Gastroesophageal sphincter (tissue), 4 donors: Measurements from ENCODE around the gene CACNB4. TPM values are rescaled to one million over a fixed set of nuclear protein-coding genes. Genes with fewer than 3 reads are reported as not detected.
A peak's percentile ranks its signal among the peaks of the same experiment; 100 is the strongest.

Experiments
- ATAC-seq: fragments of 150-250 bp; one replicate; pipeline ENCODE4 v1.9.1; 2016; ENCODE audit warnings: mild to moderate bottlenecking, moderate library complexity
- H3K27ac ChIP-seq, 4 donors: fragments of 200-600 bp; sonication (generic) in 3 of 4; 1 replicate in 3 of 4; 2 replicates in 1 of 4; pipeline ENCODE4 v1.5.1; 2016 to 2019
- H3K27me3 ChIP-seq: fragments of 200-600 bp; sonication (generic); one replicate; pipeline ENCODE4 v1.5.1; 2019
- H3K36me3 ChIP-seq, 2 donors: fragments of 200-600 bp; sonication (generic); one replicate each; pipeline ENCODE4 v1.5.1; 2019; ENCODE audit warnings: control low read depth in 1 of 2
- H3K4me1 ChIP-seq, 3 donors: fragments of 200-600 bp; sonication (generic); 1 replicate in 2 of 3; 2 replicates in 1 of 3; pipeline ENCODE4 v1.5.1; 2016 to 2019; ENCODE audit warnings: control low read depth in 2 of 3
- H3K4me3 ChIP-seq, 2 donors: fragments of 200-600 bp; sonication (generic); one replicate each; pipeline ENCODE4 v1.5.1; 2019; ENCODE audit warnings: mild to moderate bottlenecking in 1 of 2, moderate library complexity in 1 of 2
- H3K9me3 ChIP-seq, 3 donors: fragments of 200-600 bp; sonication (generic); one replicate each; pipeline ENCODE4 v1.5.1; 2017 to 2019; ENCODE audit warnings: control low read depth in 2 of 3
- CTCF ChIP-seq, 4 experiments: fragments of 200-600 bp in 2 of 4; fragments of 450-650 bp in 2 of 4; sonication (generic) in 1 of 4; IDR thresholded peaks; one replicate each; pipeline ENCODE4 v1.5.1; 2017 to 2019; ENCODE audit warnings: antibody characterized with exemption in 4 of 4, mild to moderate bottlenecking in 2 of 4, moderate library complexity in 2 of 4
- EP300 ChIP-seq: sonication (generic); formaldehyde crosslinking; IDR thresholded peaks from one replicate; pipeline ENCODE4 v1.6.1; 2017; ENCODE audit warnings: antibody characterized with exemption, mild to moderate bottlenecking
- POLR2A ChIP-seq, 2 donors: fragments of 450-650 bp; IDR thresholded peaks; one replicate each; pipeline ENCODE4 v1.6.1; 2017; ENCODE audit warnings: antibody characterized with exemption in 2 of 2, mild to moderate bottlenecking in 2 of 2, moderate library complexity in 1 of 2
- POLR2AphosphoS5 ChIP-seq: sonication (generic); formaldehyde crosslinking; IDR thresholded peaks from one replicate; pipeline ENCODE4 v1.6.1; 2017; ENCODE audit warnings: antibody characterized with exemption
- WGBS, 2 donors: methylation state at CpG; one replicate each; pipeline ENCODE4 v1.1.5; 2018; ENCODE audit warnings: low coverage in 1 of 2; 5-methylcytosine and 5-hydroxymethylcytosine counted together
- total RNA-seq, 4 donors: library from RNA; depleted of rRNA; stranded (reverse); fragments of >200 nt; gene quantifications; one replicate each; pipeline ENCODE4 v1.1.0, GENCODE V29; 2016

Gene CACNB4
- total RNA-seq, 4 donors from 2014 or later: 1.4 to 5.4 (median 1.9) TPM

GRCh38 chr2:152097801-152098495 is 896 bp downstream of the CACNB4 start:
- H3K27ac ChIP-seq: peak overlapping the region in 3 of 4 donors; percentile 40 to 75 (median 65)
- TF ChIP-seq POLR2A (IDR thresholded peaks at IDR 0.05) (no peak), EP300 (no peak), CTCF (IDR thresholded peaks at IDR 0.05) (no peak), POLR2AphosphoS5 (no peak)
- no peaks in the 10 kb centered on the region for H3K36me3 ChIP-seq

GRCh38 chr2:152097290-152097800 is 1.5 kb downstream of the CACNB4 start:
- Histone ChIP-seq H3K4me1 (peaks cover 0 to 27% (median 5%) of the 10 kb centered on the region in 3 donors), H3K4me3 (peak overlapping the region; percentile 61 to 70), H3K9me3 (no peaks in the 10 kb centered on the region), H3K27me3 (peaks cover 41% of the 10 kb centered on the region), H3K36me3 (no peaks in the 10 kb centered on the region), H3K27ac (peak overlapping the region in 3 of 4 donors; percentile 40 to 75 (median 65))
- no peak for TF ChIP-seq POLR2A (IDR thresholded peaks at IDR 0.05)
- no peak for TF ChIP-seq EP300
- TF ChIP-seq CTCF (IDR thresholded peaks at IDR 0.05): no peak
- no peak for TF ChIP-seq POLR2AphosphoS5
- ATAC-seq: peak; percentile 52
- 13 to 19% methylated on average over 6 to 13 of the region's 13 CpGs for whole genome bisulfite sequencing, 2 donors

More at GRCh38 chr2:152097801-152098495, 896 bp downstream of the CACNB4 start:
- Histone ChIP-seq H3K4me1 (peaks cover 0 to 27% (median 5%) of the 10 kb centered on the region in 3 donors), H3K27me3 (peaks cover 44% of the 10 kb centered on the region), H3K4me3 (peak overlapping the region; percentile 61 to 70), H3K9me3 (no peaks in the 10 kb centered on the region)
- peak; percentile 59 for ATAC-seq
- WGBS, 2 donors: 0 to 6% methylated on average over 1 to 9 of the region's 52 CpGs

- ATAC-seq: no peak
- no peak for TF ChIP-seq EP300
- TF ChIP-seq CTCF (IDR thresholded peaks at IDR 0.05): no peak
- TF ChIP-seq POLR2AphosphoS5: no peak
- no peak for TF ChIP-seq POLR2A (IDR thresholded peaks at IDR 0.05)
- 83 to 93% methylated on average over 1 of the region's 1 CpG for WGBS, 2 donors
Measured at GRCh38 chr2:152095146-152095545, 3.7 kb downstream of the CACNB4 start.

GRCh38 chr2:152094014-152094413 is 4.8 kb downstream of the CACNB4 start:
- no peak for TF ChIP-seq POLR2AphosphoS5
- no peak for TF ChIP-seq CTCF (IDR thresholded peaks at IDR 0.05)
- TF ChIP-seq POLR2A (IDR thresholded peaks at IDR 0.05): no peak
- TF ChIP-seq EP300: no peak
- H3K27me3 ChIP-seq: peaks cover 11% of the 10 kb centered on the region
- H3K4me3 ChIP-seq: no peak overlapping the region
- H3K9me3 ChIP-seq: no peaks in the 10 kb centered on the region
- ATAC-seq: no peak
- H3K4me1 ChIP-seq: peaks cover 0 to 19% (median 0%) of the 10 kb centered on the region in 3 donors
- H3K27ac ChIP-seq: no peak overlapping the region
- WGBS, 2 donors: 83 to 90% methylated on average over 2 of the region's 2 CpGs
- H3K36me3 ChIP-seq: no peaks in the 10 kb centered on the region

More at GRCh38 chr2:152095146-152095545, 3.7 kb downstream of the CACNB4 start:
- H3K4me3 ChIP-seq: no peak overlapping the region
- H3K27ac ChIP-seq: no peak overlapping the region
- no peaks in the 10 kb centered on the region for H3K36me3 ChIP-seq
- peaks cover 20% of the 10 kb centered on the region for H3K27me3 ChIP-seq
- peaks cover 0 to 27% (median 5%) of the 10 kb centered on the region in 3 donors for H3K4me1 ChIP-seq
- H3K9me3 ChIP-seq: no peaks in the 10 kb centered on the region

GRCh38 chr2:152093464-152093863 is 5.4 kb downstream of the CACNB4 start:
- no peaks in the 10 kb centered on the region for H3K9me3 ChIP-seq
- WGBS, 2 donors: 45% methylated on average over 2 of the region's 2 CpGs; no CpG with 5 or more reads in 1 of the 2 donors
- TF ChIP-seq EP300 (no peak), CTCF (IDR thresholded peaks at IDR 0.05) (no peak), POLR2AphosphoS5 (no peak), POLR2A (IDR thresholded peaks at IDR 0.05) (no peak)
- H3K27me3 ChIP-seq: peaks cover 6% of the 10 kb centered on the region
- no peaks in the 10 kb centered on the region for H3K36me3 ChIP-seq
- peaks cover 0 to 13% (median 0%) of the 10 kb centered on the region in 3 donors for H3K4me1 ChIP-seq
- no peak for ATAC-seq
- H3K4me3 ChIP-seq: no peak overlapping the region
- no peak overlapping the region for H3K27ac ChIP-seq
